MG63 (cell line): ENCODE measurements around the gene MAP7D3. TPM values are rescaled to one million over a fixed set of nuclear protein-coding genes. Genes with fewer than 3 reads are reported as not detected.
"Not testable (repeated sequence)": the region's sequence is repeated elsewhere in the genome, so short reads cannot be mapped to it uniquely, and the experiment has no call there.

Source experiments
- DNase-seq: peaks from one replicate; pipeline ENCODE4 v3.0.0-alpha.2; 2020
- H3K27me3 ChIP-seq: fragments of 250-450 bp; sonication (Bioruptor Pico); 2 replicates; pipeline ENCODE4 v1.5.1; 2020; ENCODE audit warnings: mild to moderate bottlenecking, moderate library complexity
- H3K36me3 ChIP-seq: fragments of 250-450 bp; sonication (Bioruptor Pico); 2 replicates; pipeline ENCODE4 v1.5.1; 2020; ENCODE audit warnings: mild to moderate bottlenecking, moderate library complexity
- H3K4me3 ChIP-seq: fragments of 250-450 bp; sonication (Bioruptor Pico); 2 replicates; pipeline ENCODE4 v1.5.1; 2020; ENCODE audit warnings: mild to moderate bottlenecking, moderate library complexity
- H3K9me3 ChIP-seq: fragments of 250-450 bp; sonication (Bioruptor Pico); 2 replicates; pipeline ENCODE4 v1.5.1; 2020; ENCODE audit warnings: mild to moderate bottlenecking, moderate library complexity
- total RNA-seq: library from RNA; depleted of rRNA; stranded (reverse); fragments of >200 nt; shearing (Covaris generic); gene quantifications from 2 replicates; pipeline ENCODE4 v1.2.3, GENCODE V29; 2014; ENCODE audit warnings: low replicate concordance; rRNA removed

The MAP7D3 gene
- total RNA-seq, 1 experiment from 2014 or later: 12.1 TPM

- DNase-seq: no peak
These were observed 80.9 kb downstream of the MAP7D3 start for GRCh38 chrX:136170139-136170800.

DNA sequence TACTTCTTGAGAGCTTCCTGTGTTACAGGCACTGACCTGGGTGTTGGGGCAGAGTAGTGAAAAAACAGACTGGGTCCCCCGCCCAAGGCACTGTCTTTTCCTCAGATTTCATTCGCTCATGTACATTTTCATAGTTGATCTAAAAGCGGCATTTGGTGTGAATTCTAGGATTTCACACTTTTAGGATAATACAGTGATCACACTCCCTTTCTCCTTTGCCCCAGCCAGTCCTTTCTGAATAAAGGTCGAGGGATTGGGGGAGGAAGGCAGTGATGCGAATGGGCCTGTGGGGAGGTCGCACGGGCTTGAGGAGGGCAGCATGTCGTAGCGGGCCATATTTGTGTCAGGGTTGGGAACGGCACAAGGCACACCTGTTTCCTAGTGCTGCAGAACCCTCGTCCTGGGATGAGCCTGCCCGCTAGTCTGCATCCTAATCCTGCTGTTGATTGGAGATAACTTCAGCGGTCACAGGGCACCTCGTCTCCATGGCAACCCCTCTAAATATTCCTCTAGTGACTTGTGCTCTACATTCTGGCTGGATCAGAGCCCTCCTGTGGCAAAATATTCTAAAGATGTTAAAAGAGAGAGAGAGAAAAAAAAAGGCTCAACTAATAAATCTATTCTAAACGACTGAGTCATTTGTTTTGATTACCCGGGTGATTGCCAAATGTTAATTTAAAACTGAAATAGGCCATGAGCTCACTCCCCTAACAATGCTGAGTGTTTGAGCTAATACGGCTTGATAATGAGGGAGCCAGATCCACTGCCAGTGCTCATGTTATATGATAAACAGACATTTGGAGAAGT, 82.1 kb downstream of the MAP7D3 start:
- no peak overlapping the region for H3K4me3 ChIP-seq
- no peaks in the 10 kb centered on the region for H3K9me3 ChIP-seq
- no peaks in the 10 kb centered on the region for H3K27me3 ChIP-seq
- peaks cover 6% of the 10 kb centered on the region for H3K36me3 ChIP-seq
- peak; percentile 73 for DNase-seq

More at GRCh38 chrX:136170139-136170800, 80.9 kb downstream of the MAP7D3 start:
- Histone ChIP-seq H3K9me3 (no peaks in the 10 kb centered on the region), H3K36me3 (peaks cover 6% of the 10 kb centered on the region), H3K27me3 (no peaks in the 10 kb centered on the region), H3K4me3 (no peak overlapping the region)

DNA sequence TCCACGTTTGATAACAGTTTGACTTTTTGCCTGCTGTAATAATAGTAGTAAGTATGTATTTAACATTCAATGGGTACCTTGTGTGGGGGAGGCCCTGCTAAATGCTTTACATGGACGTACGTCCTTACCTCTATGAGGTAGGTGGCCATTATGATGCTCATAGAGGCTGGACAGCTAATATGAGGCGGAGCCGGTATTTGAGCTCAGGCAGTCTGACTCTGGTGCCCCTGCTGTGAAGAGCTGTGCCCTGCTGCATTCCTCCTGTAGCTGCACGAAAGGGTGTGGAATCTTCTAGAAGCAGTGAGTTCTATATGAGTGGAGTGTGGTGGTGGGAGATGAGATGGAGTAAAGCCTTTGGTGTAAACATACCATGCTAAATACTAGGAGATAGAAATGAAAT, 83.2 kb downstream of the MAP7D3 start:
- not testable (repeated sequence) for H3K27me3 ChIP-seq, DNase-seq, H3K9me3 ChIP-seq, H3K4me3 ChIP-seq, H3K36me3 ChIP-seq

DNA sequence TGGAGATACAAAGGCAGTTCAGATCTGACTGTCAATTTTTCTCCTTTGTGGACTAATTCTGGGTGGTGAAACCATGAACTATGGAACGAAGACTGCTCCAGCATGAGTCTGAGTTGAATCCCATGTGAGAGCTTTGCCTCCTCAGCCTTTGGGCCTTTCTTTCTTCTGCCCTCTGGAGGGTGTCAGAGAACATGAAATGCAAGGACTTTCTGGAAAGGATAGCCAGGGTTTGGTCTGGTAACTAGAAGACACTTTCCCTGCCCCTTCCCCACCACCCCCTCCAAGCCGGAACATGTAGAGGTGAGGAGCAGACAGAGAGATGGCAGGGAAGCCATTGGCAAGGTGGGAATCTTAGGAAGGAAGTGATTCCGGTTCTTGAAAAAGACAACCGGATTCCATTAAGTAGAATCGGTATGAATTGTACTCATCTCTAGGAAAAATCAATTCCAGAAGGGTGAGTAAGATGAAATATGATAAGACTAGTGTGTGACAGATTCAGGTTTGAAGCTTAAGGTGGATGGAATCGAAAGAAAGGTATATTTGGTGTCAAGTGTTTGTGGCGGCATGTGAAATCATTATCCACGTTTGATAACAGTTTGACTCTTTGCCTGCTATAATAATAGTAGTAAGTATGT, 84.9 kb downstream of the MAP7D3 start:
- Histone ChIP-seq H3K4me3 (no peak overlapping the region), H3K9me3 (no peaks in the 10 kb centered on the region), H3K27me3 (no peaks in the 10 kb centered on the region), H3K36me3 (peaks cover 4% of the 10 kb centered on the region)
- no peak for DNase-seq

DNA sequence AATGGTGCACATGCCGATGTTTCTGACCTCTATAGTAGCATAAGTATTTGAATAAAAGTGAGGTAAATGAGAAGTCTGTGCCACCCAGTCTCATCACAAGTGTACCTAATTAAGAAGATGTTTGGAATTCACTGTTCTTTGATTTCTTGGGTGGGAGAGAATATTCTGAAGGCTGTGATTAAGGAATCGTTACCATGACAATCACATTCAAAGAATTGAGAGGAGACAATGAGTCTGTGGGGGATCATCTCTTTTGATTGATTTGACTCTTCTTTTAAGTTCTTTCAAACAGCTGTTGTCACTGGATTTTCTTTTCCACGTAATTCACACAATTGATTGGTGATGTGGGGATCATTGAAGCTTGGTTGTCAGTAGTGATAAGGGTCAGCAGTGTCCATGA, 85.8 kb downstream of the MAP7D3 start:
- H3K4me3 ChIP-seq: no peak overlapping the region
- H3K27me3 ChIP-seq: no peaks in the 10 kb centered on the region
- H3K9me3 ChIP-seq: no peaks in the 10 kb centered on the region
- no peak for DNase-seq
- H3K36me3 ChIP-seq: peaks cover 4% of the 10 kb centered on the region

DNA sequence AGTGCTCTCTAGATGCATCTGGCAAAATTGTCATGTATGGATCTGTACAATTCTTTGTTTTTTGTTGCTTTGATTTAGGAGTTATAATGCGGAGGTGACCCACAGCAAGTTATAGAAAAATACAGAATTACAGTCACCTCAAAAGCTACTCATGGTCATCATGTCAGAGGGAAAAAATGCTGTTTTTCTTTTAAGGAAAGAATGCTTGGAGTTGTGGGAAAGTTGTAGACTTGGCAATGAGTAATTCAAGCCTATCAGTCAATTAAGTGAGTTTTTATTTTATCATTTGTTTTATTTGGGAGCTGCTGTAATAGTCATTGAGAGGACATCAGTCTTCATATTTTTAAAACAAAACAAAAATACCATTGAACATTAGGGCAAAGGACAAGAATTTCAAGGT, 87.5 kb downstream of the MAP7D3 start:
- H3K27me3 ChIP-seq: no peaks in the 10 kb centered on the region
- H3K4me3 ChIP-seq: no peak overlapping the region
- no peak for DNase-seq
- H3K9me3 ChIP-seq: no peaks in the 10 kb centered on the region
- H3K36me3 ChIP-seq: no peaks in the 10 kb centered on the region

Other genes with a start within 250 kb of the MAP7D3 start
- gene FHL1, start 103.9 kb downstream of the MAP7D3 start, total RNA-seq: 149 and 156 TPM in 2 replicates
- not detected in 2 replicates for gene ADGRG4, start 49.6 kb upstream of the MAP7D3 start, total RNA-seq
- not detected in 2 replicates for gene BRS3, start 236.5 kb upstream of the MAP7D3 start, total RNA-seq
- 19.4 and 53.7 TPM in 2 replicates for gene HTATSF1, start 246.2 kb upstream of the MAP7D3 start, total RNA-seq